GM19193 (cell line): Measurements from ENCODE around the gene MAP3K20.
A peak's percentile ranks its signal among the peaks of the same experiment; 100 is the strongest.

Experiments used
- POLR2A ChIP-seq: IDR thresholded peaks from 4 replicates; pipeline ENCODE4 v1.6.1; 2011; ENCODE audit not compliant: insufficient read depth, insufficient read length; ENCODE audit errors: extremely low read depth

Gene MAP3K20

DNA sequence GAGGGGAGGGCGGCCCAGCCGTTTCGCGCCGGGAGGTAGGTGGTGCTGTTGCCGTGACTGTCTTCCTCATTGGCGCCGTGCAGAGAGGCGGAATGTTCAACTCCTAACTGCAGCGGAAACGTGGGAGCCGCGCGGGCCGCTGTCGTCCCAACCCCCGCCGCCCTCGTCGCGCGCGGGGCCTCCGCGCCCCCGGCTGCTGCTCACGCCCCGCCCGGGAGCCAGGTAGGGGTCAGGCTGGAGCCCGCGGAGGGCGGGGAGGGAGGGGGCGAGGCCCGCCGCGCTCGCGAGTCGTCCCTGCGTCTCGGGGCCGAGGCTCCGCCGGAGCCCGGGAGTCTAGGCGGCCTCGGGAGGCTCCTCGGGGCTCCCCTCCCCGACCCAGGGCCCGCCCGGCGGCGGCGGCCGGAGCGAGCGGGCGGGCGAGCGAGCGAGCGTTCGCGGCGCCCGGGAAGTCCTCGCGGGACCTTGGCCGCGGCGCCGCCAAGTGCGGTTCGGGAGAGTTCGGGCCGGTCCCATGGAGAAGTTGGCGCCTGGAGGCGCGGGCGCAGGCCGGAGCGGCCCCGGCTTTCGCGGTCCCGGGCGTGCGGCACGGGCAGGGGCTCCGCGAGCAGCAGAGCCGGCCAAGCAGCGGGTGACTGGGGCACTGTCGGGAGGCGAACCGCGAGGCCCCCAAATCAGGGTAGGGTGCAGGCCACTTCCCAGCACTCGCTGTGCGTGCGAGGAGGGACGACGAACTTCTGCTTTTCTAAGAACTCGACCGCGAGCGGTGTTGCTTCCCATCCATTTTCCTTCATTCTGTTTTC lies at the start of gene MAP3K20:
MAP3K20 (plus strand) TSS at position 66 of the 800 bp plus-strand sequence. CDS start 15,186 bp downstream, outside the sequence.
- TF ChIP-seq POLR2A = peak; percentile 53

DNA sequence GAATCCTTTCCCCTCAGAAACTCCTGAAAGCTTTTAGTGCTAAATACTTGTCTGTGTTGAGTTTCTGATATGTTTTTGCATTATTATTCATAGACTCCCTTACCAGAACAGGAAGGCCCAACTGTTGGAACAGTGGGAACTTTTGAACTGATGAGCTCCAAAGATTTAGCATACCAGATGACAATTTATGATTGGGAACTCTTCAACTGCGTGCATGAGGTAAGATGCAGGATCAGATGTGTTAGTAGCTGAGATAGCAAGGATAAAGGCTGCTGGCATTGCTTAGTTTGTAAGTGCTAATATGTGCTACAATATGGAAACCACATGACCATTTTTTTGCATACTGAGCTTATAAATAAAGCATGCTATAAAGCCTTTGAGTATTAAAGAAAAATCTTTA lies 49.2 kb upstream of the MAP3K20 start:
- no peak for TF ChIP-seq POLR2A

DNA sequence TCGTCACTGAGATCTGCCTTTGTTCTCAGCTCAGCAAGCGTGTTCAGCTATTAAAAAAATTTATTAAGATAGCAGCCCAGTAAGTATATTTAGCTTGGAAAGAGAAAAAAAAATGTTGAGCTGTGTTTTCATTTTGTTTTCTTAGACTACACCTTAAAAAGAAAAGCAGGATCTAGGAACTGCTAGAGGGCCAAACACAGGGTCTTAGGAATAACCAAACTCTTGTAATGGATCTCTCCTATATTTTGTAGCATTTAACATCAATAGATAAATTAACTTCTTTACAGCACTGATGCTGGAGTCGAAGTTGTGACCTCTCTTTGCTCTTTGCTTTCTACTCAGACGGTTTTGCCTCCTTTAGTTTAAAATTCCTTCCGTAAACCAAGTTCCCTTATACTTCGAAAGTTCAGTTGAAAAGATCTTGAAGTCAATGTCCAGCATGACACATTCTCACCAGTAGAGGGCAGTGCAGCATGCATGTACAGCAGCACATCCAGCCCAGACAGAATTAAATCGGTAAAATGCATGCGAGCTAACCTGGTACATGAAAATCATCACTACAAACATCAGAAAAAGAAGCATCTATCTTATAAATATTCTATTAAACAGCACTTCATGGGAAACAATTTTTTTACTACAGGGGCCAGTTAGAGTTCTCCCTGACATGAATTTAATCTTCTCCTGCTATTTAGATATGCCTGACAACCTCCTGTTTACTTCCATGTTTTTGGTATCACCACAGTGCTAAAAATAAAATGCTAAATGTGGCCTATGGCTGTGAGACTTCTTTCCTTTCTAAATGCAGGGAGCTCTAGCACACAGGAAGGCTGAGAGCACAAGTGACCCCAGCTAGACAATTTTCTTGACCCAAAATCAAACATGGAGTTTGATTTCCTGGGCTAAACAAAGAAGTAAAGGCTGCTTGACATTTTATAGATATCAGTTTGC lies 48.2 kb upstream of the MAP3K20 start:
- TF ChIP-seq POLR2A = no peak

DNA sequence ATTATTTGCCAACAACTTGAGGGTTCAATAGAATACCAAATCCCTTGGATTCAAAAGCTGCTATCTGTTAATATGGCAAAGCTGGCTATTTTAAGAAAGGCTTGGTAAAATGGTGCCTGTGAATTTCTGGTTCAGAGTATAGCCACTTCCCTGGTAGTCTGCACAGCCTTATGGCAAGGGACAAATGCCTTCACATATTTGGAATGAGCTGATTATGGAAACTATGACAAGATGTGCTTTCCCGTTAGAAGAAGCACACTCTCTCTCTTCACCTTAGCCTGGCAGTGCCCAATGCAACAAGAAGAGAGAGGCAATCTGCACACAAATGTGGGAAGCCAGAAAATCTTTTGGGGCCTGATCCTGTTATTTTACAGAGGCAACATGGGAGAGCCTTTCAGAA lies 47.5 kb upstream of the MAP3K20 start:
- no peak for TF ChIP-seq POLR2A

DNA sequence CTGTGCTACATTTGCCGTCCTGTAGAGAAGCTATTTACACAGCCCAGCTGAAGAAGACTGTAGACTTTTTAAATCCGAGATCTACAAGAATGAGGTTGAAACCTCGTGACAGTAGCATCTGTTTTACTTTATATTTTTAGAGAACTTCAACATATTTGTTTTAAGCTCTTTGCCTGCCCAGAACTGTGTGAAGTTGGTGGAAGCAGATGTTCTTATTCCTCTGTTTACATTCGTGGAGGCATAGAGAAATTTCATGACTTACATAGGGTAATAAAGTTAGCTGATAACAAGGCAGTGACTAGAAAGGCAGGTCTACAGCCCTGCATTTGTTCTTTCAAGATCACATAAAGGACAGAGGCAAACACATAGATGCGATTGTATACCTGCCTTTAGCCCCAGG lies 47.0 kb upstream of the MAP3K20 start:
- no peak for TF ChIP-seq POLR2A

DNA sequence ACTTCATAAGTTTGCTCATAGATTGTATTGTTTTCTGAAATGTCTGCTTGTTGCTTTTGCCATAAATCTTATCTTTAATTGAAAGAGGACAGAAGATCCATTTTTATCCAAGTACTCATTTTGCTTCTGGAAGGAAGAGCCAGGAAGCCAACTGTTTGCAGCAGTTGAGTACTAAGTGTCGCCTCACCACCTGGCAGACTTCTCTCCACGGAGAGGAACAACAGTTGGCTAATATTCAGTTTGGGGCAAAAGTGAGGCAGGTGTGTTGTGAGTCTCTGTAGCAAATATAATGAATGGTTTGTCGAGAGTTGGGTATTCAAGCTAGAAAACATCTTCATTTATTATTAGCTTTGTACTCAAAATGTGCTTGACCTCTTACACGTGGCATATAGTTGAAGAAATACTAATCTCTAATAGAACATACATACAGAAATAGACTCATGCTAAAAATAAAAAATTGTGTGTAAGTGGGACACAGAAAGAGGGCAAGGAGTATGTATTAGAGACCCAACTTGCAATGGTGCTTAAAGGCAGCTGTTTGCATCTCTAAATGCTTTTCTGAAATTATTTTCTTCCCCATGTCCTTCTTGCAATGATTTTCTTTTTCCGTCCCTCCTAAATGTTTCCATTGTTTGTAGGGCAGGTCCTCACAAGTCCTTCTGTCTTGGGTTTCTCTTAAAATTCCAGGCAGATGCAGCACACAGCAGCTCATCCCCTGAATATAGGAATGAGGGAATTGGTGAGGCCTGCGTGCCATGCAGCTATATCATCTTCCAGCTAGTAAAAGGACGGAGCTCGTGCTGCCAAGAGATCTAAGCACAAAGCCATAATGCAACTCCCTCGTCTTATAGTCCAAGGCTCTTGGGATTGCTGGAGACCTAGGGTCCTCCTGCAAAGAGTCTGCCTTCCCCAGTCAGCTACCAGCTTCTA lies 44.8 kb upstream of the MAP3K20 start:
- no peak for TF ChIP-seq POLR2A

DNA sequence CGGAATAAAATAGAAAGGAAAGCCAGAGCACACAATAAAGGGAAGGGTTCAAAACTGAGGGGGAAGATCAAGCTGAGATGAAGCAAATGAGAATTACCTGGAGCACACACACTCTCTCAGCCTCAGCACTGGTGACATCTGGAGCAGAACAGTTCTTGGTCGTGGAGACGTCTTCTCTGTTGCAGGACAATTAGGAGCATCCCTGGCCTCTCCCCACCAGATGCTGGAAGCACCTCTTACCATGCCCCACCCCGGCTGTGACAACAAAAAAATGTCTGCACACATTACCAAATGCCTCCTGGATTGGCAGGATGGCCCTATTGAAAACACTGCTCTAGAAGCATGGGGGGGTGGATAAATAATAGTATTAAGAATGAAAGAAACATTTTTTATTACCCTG lies 43.6 kb upstream of the MAP3K20 start:
- TF ChIP-seq POLR2A = no peak

DNA sequence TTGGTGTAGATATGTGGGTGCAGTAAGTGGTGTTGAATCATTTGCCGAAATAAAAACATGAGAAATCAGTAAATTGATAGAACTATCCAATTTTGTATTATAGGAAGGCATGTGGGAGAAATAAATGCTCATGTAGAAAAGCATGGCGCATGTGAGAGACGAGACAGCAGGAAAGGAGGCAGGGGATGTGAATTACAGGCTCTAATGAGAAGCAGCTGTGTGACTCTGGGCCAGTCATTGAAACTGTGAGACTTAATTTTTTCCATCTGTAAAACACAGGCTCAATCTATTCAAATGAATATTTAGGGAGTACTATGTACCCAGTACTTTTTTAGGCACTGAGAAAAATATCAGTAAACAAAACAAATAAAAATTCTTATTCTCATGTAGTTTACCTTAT lies 42.6 kb upstream of the MAP3K20 start:
- no peak for TF ChIP-seq POLR2A

DNA sequence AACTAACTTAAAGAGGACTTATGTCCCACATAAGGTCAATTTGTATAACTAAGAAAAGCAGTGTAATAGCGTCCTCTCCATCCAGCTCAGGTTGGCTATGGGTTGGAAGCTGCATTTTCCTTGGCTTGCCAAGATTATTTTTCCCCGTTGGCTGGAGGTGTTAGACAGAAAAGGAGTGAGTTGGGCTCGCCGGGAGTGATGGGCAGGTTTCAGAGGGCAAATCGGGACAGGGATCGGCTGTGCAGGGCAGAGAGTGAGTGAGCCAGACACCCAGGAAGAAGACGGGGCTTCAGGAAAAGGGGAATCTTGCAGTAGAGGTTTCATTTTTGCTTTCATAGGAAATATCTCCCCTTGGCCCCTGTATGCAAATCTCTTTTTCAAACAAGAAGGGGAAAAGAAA lies 41.5 kb upstream of the MAP3K20 start:
- no peak for TF ChIP-seq POLR2A

DNA sequence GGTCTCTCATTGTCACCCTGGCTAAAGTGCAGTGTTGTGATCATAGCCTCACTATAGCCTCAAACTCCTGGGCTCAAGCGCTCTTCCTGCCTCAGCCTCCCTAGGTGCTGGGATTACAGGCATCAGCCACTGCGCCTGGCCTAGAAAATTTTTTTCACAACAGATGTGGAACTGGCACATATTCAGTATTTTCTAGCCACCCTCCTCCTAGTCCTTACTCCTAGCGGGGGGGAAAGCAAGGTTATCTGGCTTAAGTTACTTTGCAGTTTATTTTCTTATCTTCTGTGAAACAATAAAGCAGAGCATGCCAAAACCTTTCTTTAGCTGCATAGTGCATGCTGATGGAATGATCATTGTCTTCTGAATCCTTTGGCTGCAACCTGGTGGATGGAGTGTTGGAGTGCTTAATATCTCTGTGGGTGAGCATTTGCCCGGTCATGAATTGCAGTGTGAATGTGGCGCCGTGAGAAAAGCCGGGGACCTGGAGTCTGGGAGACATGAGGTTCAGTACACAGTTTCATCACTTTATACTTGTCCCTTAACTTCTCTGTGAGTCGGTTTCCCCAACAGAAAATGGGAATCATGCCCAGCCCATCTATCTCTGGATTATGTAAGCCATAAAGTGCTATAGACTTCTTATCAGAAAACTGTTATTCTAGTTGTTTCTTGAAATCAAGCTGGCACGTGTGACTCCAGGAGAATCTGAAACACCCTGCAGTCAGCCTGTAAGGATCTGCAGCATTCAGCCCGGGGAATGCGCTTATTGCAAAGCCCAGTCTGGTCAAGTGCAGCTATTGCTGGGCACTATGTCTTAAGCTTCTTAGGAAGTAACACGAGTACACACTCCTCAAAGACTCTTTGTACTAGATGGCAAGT lies 38.2 kb upstream of the MAP3K20 start:
- TF ChIP-seq POLR2A = no peak

DNA sequence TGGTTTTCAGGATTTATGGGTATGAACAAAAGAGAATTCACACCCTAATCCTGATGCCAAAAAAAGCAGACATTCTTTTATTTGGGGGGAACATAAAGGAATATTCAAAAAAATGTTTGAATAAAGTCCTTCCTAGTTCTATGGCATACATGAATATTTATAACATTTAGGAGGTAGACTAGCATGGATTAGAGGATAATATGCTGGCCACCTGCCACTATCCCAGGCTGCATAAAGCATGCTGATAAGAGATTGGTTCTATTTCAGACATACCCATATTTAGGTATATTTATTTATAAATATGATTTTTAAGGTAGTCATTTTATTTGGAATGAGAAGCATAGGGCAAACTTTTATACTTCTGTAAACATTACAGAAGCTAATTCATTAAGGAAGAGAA lies 34.9 kb upstream of the MAP3K20 start:
- TF ChIP-seq POLR2A = no peak

DNA sequence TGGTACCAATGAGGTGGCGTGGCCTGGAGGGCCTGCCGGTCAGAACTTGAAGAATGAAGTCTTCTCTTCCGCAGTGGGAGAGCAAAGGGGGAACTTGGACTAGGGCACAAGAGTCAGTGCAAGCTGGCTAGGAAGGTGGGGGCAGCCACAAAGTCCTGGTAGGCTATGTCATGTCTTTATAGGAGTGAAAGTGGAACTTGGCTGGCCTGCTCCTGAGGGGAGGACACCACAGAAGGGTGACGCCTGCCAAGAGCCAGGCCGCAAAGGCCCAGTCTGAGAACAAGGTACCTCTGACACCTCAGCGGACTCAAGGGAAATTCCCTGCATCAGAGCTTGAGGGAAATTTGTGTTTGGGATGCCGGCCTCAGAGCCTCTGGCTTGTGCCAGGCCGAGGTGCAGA lies 32.2 kb upstream of the MAP3K20 start:
- TF ChIP-seq POLR2A = no peak

DNA sequence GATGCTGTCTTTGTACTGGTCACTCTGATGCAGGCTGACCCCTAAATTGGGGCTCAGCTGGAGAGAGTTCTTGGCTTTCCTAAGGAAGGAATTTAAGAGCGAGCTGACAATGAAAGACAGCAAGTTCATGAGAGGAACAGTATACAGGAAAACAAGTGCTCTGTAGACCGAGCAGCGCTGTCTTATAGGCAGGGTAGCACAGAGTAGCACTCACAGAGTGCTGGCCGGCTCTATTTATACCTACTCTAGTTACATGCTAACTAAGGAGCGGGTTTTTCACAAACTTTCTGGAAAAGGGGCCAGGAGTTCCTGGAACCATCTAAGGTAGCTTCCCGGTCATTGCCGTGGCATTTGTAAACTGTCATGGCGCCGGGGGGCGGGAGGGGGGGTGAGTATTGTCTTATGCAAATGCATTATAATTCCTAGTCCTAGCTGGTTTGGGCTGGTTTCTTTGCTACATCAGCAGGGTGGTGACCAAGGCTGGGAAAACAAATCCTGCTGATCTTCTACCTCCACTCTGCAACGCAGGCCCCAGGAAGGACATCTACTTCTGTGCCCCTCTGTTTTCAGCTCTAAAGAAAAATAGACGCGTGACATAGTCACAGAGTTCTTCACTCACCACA lies 31.6 kb upstream of the MAP3K20 start:
- no peak for TF ChIP-seq POLR2A
